SU-DHL-6 (cell line): Measurements from ENCODE around the gene GASK1B.

ENCODE experiments used
- H2AFZ ChIP-seq: fragments of 200-600 bp; sonication (generic); 2 replicates; pipeline ENCODE4 v1.6.1; 2014; ENCODE audit warnings: low read depth, mild to moderate bottlenecking, moderate library complexity, mixed read lengths, antibody characterized with exemption, low read length; ENCODE audit not compliant: severe bottlenecking
- H3F3A ChIP-seq: fragments of 200-600 bp; shearing (Covaris generic); 2 replicates; pipeline ENCODE4 v1.6.0; 2016; ENCODE audit warnings: antibody characterized with exemption, mild to moderate bottlenecking; ENCODE audit not compliant: insufficient read depth
- H3K27ac ChIP-seq: fragments of 200-600 bp; sonication (generic); 2 replicates; pipeline ENCODE4 v1.5.1; 2016; ENCODE audit warnings: low read depth, mild to moderate bottlenecking, low read length, moderate library complexity, mixed read lengths
- H3K27me3 ChIP-seq: fragments of 200-600 bp; sonication (generic), shearing (Covaris generic); 2 replicates; pipeline ENCODE4 v1.6.0; 2014; ENCODE audit warnings: mild to moderate bottlenecking, low read length
- H3K36me3 ChIP-seq: fragments of 200-600 bp; sonication (generic); 2 replicates; pipeline ENCODE4 v1.6.1; 2014; ENCODE audit warnings: mild to moderate bottlenecking, low read length, mixed read lengths
- H3K4me2 ChIP-seq: fragments of 300-600, 200-600 bp; shearing (Covaris generic), sonication (generic); 2 replicates; pipeline ENCODE4 v1.6.0; 2014; ENCODE audit warnings: low read length, low read depth, mild to moderate bottlenecking; ENCODE audit not compliant: poor library complexity, severe bottlenecking
- H3K4me3 ChIP-seq: fragments of 200-600 bp; sonication (generic); 2 replicates; pipeline ENCODE4 v1.5.1; 2014; ENCODE audit warnings: antibody characterized with exemption, low read length, mild to moderate bottlenecking, mixed read lengths; ENCODE audit not compliant: insufficient read depth, poor library complexity, severe bottlenecking
- H3K79me2 ChIP-seq: fragments of 200-600 bp; sonication (generic); 2 replicates; pipeline ENCODE4 v1.6.1; 2014; ENCODE audit warnings: mild to moderate bottlenecking, low read length, moderate library complexity; ENCODE audit not compliant: insufficient read depth
- H3K9ac ChIP-seq: fragments of 200-600 bp; sonication (generic); 2 replicates; pipeline ENCODE4 v1.7.0; 2014; ENCODE audit warnings: mild to moderate bottlenecking, low read length
- H3K9me2 ChIP-seq: fragments of 200-600 bp; sonication (generic); replicated peaks from 2 replicates; pipeline ENCODE4 v1.6.1; 2014; ENCODE audit warnings: low read length; ENCODE audit not compliant: insufficient read depth
- H3K9me3 ChIP-seq: fragments of 200-600 bp; sonication (generic); 2 replicates; pipeline ENCODE4 v1.6.1; 2014; ENCODE audit warnings: low read length, mixed read lengths; ENCODE audit not compliant: insufficient read depth
- H4K20me1 ChIP-seq: fragments of 200-600 bp; sonication (generic); 2 replicates; pipeline ENCODE4 v1.6.1; 2014; ENCODE audit warnings: low read depth, mild to moderate bottlenecking, antibody characterized with exemption, low read length, moderate library complexity, mixed read lengths
- EZH2phosphoT487 ChIP-seq: fragments of 200-600 bp; sonication (generic), shearing (Covaris generic); conservative IDR thresholded peaks from 2 replicates; pipeline ENCODE4 v1.6.1; 2018; ENCODE audit warnings: mild to moderate bottlenecking, antibody characterized with exemption, low read length, moderate library complexity, mixed read lengths
- TF ChIP-seq, protein P1 (sequence below): fragments of 200-600 bp; sonication (generic); IDR thresholded peaks from one replicate; pipeline ENCODE4 v1.5.1; 2017; ENCODE audit warnings: antibody characterized with exemption, mild to moderate bottlenecking, low read length, moderate library complexity; ENCODE audit not compliant: insufficient read depth, poor library complexity, severe bottlenecking

GASK1B gene

DNA sequence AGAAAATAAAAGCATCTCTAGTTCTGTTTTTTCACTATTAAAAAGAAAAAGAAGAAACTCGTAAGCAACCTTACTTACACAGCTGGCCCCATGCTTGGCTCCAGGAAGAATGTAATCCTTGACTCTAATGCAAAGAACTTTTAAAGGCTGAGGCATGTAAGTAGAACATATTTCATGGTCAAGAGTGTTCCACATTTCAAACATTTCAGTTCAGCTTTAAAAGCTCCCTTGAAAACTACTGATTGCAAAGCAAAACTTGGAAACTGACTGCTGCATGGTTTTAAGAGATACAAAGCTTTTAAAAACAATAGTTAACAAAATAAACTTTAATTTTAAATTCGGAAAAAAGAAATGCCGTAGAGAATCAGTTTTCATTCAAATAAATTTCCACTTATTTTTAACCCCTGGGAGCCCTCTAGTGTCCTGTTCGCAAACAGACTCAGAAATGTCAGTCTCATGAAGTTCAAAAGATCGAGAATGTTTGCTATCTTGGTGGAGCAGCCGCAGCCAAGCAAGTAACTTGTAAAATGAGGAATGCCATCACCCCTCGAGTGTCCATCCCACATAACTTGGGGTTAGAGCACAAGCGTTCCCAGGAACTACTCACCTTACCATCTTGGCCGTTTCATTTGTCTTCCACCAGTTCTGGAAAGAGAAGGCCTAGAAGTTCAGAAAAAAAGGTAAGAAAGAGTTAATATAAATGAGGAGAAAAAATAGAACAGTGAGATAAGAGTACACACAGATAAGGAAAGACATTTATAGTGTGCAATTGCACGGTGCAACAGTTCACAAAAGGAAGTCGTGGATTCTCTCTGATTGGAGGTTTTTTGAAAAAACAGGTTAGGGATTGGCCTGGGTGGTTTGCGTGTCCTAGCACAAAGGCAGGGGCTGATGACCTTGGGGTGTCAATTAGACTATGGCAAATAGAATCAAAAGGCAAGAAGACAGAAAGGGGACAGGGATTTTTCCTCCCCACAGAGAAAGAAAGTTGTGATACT, at the start of gene GASK1B:
Gene GASK1B, minus strand, starts transcription at position 765 of the 998 bp plus-strand sequence. CDS start 1,650 bp downstream, outside the sequence.
- Histone ChIP-seq H3K4me2 (no peak within 1 kb of the TSS), H3K9me3 (no peaks in the 10 kb centered on the region), H3K36me3 (no peaks in the 10 kb centered on the region), H4K20me1 (no peaks in the 10 kb centered on the region), H2AFZ (no peak within 1 kb of the TSS), H3K27me3 (no peaks in the 10 kb centered on the region), H3K9ac (no peak within 1 kb of the TSS), H3F3A (no peaks in the 10 kb centered on the region), H3K9me2 (no peaks in the 10 kb centered on the region), H3K27ac (no peak within 1 kb of the TSS), H3K79me2 (no peaks in the 10 kb centered on the region), H3K4me3 (no peak within 1 kb of the TSS)
- TF ChIP-seq, protein P1, sequence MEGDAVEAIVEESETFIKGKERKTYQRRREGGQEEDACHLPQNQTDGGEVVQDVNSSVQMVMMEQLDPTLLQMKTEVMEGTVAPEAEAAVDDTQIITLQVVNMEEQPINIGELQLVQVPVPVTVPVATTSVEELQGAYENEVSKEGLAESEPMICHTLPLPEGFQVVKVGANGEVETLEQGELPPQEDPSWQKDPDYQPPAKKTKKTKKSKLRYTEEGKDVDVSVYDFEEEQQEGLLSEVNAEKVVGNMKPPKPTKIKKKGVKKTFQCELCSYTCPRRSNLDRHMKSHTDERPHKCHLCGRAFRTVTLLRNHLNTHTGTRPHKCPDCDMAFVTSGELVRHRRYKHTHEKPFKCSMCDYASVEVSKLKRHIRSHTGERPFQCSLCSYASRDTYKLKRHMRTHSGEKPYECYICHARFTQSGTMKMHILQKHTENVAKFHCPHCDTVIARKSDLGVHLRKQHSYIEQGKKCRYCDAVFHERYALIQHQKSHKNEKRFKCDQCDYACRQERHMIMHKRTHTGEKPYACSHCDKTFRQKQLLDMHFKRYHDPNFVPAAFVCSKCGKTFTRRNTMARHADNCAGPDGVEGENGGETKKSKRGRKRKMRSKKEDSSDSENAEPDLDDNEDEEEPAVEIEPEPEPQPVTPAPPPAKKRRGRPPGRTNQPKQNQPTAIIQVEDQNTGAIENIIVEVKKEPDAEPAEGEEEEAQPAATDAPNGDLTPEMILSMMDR = peak; percentile 52
- no peak for TF ChIP-seq EZH2phosphoT487

DNA sequence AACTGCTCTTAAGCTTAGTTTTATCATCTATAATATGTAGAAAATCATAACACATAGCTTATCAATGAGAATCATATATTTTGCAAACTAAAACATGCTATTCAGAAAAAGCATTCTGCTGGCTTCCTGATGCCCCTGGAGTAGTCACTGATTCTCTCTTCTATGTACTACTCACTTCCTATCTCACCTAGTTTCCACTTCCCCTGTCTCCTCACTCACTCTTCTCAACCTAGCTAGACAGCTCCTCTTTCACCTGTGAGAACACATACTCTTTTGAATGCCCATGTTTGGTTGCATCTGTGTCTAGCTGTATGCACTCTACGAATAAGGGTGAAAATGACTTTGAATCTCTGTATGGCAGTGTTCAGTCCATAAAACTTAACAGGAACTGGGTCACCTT, 46.8 kb upstream of the GASK1B start:
- Histone ChIP-seq H3K27me3 (no peaks in the 10 kb centered on the region), H3K27ac (no peak overlapping the region), H4K20me1 (no peaks in the 10 kb centered on the region), H3K36me3 (no peaks in the 10 kb centered on the region), H3K79me2 (no peaks in the 10 kb centered on the region), H3K9me2 (no peaks in the 10 kb centered on the region), H2AFZ (no peak overlapping the region), H3K4me3 (no peak overlapping the region), H3K4me2 (no peak overlapping the region), H3F3A (no peaks in the 10 kb centered on the region), H3K9ac (no peak overlapping the region), H3K9me3 (no peaks in the 10 kb centered on the region)
- TF ChIP-seq, protein P1 = no peak
- TF ChIP-seq EZH2phosphoT487 = no peak

DNA sequence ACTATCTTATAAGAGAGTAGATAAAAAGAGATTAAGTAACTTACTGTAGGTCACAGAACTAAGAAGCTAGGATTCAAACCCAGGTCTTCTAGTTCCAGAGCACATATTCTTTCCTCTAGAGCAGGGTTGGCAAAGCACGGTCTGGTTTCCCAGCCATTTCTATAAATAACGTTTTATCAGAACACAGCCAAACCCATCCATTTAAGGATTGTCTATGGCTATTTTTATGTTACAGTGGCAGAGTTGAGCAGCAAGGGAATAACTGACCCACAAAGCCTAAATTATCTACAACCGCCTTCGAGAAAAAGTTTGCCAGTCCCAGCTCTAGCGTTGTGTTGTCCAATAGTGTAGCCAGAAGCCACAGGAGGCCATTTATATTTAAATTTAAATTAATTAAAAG, 44.9 kb upstream of the GASK1B start:
- Histone ChIP-seq H3K27ac (no peak overlapping the region), H3K27me3 (no peaks in the 10 kb centered on the region), H3K4me3 (no peak overlapping the region), H3K9me3 (no peaks in the 10 kb centered on the region), H3K9me2 (no peaks in the 10 kb centered on the region), H3K9ac (no peak overlapping the region), H2AFZ (no peak overlapping the region), H3K79me2 (no peaks in the 10 kb centered on the region), H3K36me3 (no peaks in the 10 kb centered on the region), H3F3A (no peaks in the 10 kb centered on the region), H4K20me1 (no peaks in the 10 kb centered on the region), H3K4me2 (no peak overlapping the region)
- TF ChIP-seq, protein P1 = no peak
- no peak for TF ChIP-seq EZH2phosphoT487
